GM13976 (cell line): ENCODE measurements around the gene CSTF3.

Experiments
- DNase-seq: peaks from one replicate; pipeline ENCODE4 v3.0.0; 2012; ENCODE audit warnings: low spot score
- CTCF ChIP-seq: IDR thresholded peaks from 2 replicates; pipeline ENCODE4 v1.5.1; 2012; ENCODE audit warnings: borderline replicate concordance, mild to moderate bottlenecking; ENCODE audit not compliant: insufficient read depth; ENCODE audit errors: extremely low read depth, missing control alignments, control extremely low read depth
- in situ Hi-C: fragments of 300-500 bp; cut with MboI; formaldehyde crosslinking; loops from one replicate; pipeline ENCODE4 v1.12.0; 2022; ENCODE audit warnings: low sequenced_read_pairs, mixed read lengths, inconsistent platforms; ENCODE audit not compliant: unreplicated experiment

Gene CSTF3

GRCh38 chr11:33191467-33191866, 30.2 kb upstream of the CSTF3 start:
- no peak for DNase-seq
- TF ChIP-seq CTCF, result no peak
- in situ Hi-C loops, result no loop called here

GRCh38 chr11:33187998-33188722, 26.9 kb upstream of the CSTF3 start:
- in situ Hi-C loops, result no loop called here
- TF ChIP-seq CTCF, result no peak
- DNase-seq, result no peak

GRCh38 chr11:33185756-33186155, 24.5 kb upstream of the CSTF3 start:
- no peak for DNase-seq
- no peak for TF ChIP-seq CTCF
- in situ Hi-C loops, result no loop called here

- in situ Hi-C loops, result no loop called here
- no peak for TF ChIP-seq CTCF
Measured at GRCh38 chr11:33182246-33182878, 21.1 kb upstream of the CSTF3 start.

GRCh38 chr11:33179348-33179803, 18.1 kb upstream of the CSTF3 start:
- in situ Hi-C loops, result loop anchor here (10.0 kb wide), 1 partner anchor 145 kb away; no protein-coding TSS in a partner anchor
- no peak for TF ChIP-seq CTCF
- DNase-seq, result no peak

More at GRCh38 chr11:33182246-33182878, 21.1 kb upstream of the CSTF3 start:
- DNase-seq, result no peak

GRCh38 chr11:33178443-33179180, 17.3 kb upstream of the CSTF3 start:
- no peak for DNase-seq
- no peak for TF ChIP-seq CTCF
- in situ Hi-C loops, result loop anchor here (10.0 kb wide), 1 partner anchor 146 kb away; no protein-coding TSS in a partner anchor
